GM12874 (cell line): Measurements from ENCODE around the gene SMTNL2.

Experiments used
- CTCF ChIP-seq: IDR thresholded peaks from 2 replicates; pipeline ENCODE4 v1.5.1; 2011; ENCODE audit warnings: low read depth, mild to moderate bottlenecking, control low read depth, low read length, moderate library complexity; ENCODE audit not compliant: insufficient read depth

Gene SMTNL2

GRCh38 chr17:4584917-4585637 lies 748 bp downstream of the SMTNL2 start:
- no peak for TF ChIP-seq CTCF

- TF ChIP-seq CTCF, result no peak
Measured at GRCh38 chr17:4585638-4585994, 1.3 kb downstream of the SMTNL2 start.

- TF ChIP-seq CTCF, result no peak
Measured at GRCh38 chr17:4586043-4586442, 1.7 kb downstream of the SMTNL2 start.

GRCh38 chr17:4587195-4587594 lies 2.9 kb downstream of the SMTNL2 start:
- no peak for TF ChIP-seq CTCF

- no peak for TF ChIP-seq CTCF
Measured at GRCh38 chr17:4587803-4588202, 3.5 kb downstream of the SMTNL2 start.

- no peak for TF ChIP-seq CTCF
Measured at GRCh38 chr17:4588391-4588790, 4.1 kb downstream of the SMTNL2 start.

- TF ChIP-seq CTCF, result no peak
Measured at GRCh38 chr17:4588898-4589625, 4.7 kb downstream of the SMTNL2 start.
